ENCODE measurements around the gene TMEM132A.

The TMEM132A gene

DNA sequence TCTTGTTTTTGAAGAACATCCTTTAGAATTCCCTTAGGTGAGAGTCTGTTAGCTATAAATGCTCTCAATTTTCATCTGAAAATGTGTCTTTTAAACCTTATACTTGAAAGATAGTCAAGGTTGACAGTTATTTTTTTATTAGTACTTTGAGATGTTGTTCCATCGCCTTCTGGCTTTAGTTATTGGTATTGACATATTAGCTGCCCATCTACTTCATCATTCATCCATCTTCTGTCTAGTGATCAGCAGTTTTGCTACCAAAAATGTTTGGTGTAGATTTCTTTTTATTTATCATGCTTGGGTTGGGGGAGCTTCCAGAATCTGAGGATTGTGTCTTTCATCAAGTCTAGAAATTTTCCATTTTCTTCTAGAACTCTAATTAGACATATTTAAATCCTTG lies 44.0 kb downstream of the TMEM132A start:
- DNase-seq: no peak

DNA sequence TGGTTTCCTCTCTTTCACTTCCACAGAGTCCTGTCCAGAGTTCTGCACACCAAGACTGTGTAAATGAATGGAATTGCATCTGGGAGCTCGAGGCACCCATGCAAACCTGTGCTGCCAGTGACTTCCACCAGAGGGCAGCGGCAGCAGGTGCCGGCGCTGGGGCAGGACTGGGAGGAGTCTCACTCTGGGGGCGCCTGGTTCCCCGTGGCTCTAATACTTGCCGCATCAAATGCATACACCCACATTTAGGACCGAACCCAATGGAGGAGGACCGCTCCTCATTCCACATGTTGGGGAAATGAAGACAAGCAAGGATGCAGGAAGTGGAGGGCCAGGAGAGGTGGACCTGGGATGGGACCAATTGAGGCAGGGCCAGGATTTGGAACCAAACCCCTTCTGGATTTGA lies 46.1 kb downstream of the TMEM132A start:
- peak; percentile 80 for DNase-seq

GRCh38 chr11:60970890-60971289 lies 46.6 kb downstream of the TMEM132A start:
- no peak for DNase-seq

DNA sequence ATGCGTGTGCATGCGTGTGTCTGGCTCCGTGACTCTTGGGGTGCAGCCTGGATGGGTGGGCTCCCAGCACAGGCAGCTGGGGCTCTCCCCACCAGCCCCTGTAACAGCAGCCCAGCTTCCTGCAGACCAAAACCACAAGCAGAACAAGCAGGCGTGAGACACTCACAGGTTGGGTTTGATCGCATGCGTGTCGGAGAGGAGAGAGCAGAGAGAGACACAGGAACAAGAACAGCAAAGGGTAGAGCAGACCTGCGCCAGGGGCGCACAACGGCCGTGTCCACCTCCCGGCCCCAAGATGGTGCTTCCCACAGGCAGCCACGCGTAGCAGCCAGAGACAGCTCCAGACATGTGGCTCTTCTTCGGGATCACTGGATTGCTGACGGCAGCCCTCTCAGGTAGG lies 47.3 kb downstream of the TMEM132A start, which contains the start of gene CD6:
Gene CD6 (plus strand): TSS at position 161 of the 400 bp plus-strand sequence. CDS start 186 bp downstream, at position 347.
- peak; percentile 56 for DNase-seq

- DNase-seq: peak; percentile 42
Measured at GRCh38 chr11:60972182-60973030, 48.1 kb downstream of the TMEM132A start.

DNA sequence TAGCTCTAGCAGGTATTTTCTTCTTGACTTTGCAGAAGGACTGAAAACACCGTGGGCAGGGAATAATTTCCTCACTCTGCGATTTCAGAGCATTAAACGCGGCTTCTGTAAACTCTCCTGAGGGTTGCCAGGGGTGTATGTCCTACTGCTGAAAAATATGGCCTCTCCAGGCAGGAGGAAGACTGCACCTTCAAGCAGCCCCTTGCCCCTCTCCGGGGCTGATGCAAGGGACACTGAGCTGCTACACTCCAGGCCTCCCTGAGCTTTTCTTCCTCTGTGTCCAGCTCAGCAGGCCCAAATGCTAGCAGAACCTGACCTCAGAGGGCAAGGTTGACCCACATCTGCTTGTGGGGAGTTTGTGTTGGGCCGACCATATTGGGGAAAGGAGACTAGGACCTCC lies 49.4 kb downstream of the TMEM132A start:
- no peak for DNase-seq

- DNase-seq: peak; percentile 48
Measured at GRCh38 chr11:60974316-60974715, 50.1 kb downstream of the TMEM132A start.

GRCh38 chr11:60974726-60975125 lies 50.5 kb downstream of the TMEM132A start:
- DNase-seq: peak; percentile 29

DNA sequence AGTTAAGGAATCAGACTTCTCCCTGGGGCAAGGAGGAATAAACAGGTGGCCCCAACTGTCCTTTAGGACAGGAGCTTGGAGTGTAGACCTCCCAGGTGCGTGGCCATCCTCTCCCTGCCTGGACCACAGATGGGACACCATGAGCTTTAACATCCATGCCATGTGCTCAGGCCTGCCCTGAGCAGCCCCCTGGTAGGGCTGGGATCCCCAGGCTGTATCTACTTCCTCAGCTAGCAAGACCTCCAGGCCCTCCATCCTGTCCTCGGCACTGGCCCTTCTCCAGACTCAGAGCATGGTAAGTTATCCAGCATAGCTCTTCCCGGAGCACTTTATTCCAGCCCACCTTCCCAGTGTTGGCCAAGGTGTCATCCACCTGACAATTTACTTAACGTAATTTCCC lies 53.0 kb downstream of the TMEM132A start:
- DNase-seq: no peak

DNA sequence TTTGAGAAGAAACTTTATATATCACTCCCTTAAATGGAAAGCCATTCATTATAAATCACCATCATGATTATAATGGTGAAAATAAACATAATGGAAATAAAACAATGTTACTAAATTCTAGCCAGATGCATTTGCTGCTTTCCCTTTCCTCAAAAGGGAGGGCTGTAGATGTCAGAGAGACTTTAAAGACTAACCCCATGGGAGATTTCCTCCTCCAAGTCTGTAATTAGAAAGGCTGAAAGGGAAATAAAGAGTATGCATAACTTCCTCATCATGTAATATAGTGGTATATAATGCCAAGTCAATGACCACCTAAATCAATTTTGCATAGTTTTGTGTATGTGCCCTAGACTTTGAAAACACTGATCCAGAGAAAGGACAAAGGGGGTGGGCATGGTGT lies 53.6 kb downstream of the TMEM132A start:
- no peak for DNase-seq

GRCh38 chr11:60978546-60979380 lies 54.5 kb downstream of the TMEM132A start:
- DNase-seq: peak; percentile 46

GRCh38 chr11:60981515-60981914 lies 57.3 kb downstream of the TMEM132A start:
- no peak for DNase-seq

DNA sequence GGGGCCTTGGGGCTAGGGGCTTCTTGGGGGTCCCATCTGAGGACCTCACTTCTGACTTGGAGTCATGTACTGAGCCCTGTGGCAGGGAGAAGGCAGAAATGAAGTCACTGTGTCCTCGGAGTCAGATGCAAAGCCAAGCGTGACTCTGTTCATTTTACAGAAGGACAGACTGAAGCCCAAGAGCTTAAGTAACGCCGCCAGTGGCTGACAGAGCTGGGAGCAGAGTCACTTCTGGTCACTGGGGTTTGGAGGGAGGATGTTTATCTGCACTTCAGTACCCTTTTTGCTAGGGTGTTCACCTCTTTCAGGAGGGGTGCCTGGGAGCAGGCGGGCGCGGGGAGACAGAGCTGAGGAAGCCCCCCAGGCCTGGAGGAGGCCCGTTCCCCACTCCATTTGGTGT lies 57.9 kb downstream of the TMEM132A start:
- DNase-seq: no peak

DNA sequence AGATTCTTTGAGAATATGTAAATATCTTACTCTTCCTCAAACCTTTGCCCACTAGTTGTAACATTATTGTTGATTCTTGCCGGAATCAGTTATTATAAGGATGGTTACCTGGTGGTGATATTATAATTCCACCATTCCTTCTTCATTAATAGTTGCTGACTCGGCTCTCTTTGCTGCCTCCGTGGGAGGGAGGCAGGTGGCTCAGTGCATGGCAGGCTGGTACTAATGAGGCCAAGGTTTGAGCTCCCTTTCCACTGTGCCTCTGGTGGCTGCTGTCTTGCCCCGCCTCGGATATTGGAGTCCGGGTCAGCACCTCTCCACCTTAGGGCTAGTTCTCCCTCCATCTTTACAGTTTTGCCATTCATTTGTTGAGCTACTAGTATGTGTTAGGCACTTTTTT lies 59.9 kb downstream of the TMEM132A start:
- no peak for DNase-seq

GRCh38 chr11:60984636-60985035 lies 60.4 kb downstream of the TMEM132A start:
- no peak for DNase-seq

DNA sequence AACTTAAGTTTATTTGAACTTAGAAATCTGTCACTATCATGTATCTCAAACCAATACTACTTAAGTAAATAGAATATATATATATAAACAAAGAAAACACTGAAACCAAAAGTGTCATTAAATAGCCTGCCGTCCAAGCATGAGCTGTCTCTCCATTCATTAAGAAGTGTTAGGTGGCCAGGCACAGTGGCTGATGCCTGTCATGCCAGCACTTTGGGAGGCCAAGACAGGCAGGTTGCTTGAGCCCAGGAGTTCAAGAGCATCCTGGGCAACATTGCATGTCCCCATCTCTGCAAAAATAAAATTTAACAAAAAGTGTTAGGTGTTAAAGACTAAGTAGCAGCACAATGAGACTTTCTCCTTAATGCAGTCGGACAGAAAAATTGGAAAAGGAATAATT lies 61.2 kb downstream of the TMEM132A start:
- DNase-seq: no peak

DNA sequence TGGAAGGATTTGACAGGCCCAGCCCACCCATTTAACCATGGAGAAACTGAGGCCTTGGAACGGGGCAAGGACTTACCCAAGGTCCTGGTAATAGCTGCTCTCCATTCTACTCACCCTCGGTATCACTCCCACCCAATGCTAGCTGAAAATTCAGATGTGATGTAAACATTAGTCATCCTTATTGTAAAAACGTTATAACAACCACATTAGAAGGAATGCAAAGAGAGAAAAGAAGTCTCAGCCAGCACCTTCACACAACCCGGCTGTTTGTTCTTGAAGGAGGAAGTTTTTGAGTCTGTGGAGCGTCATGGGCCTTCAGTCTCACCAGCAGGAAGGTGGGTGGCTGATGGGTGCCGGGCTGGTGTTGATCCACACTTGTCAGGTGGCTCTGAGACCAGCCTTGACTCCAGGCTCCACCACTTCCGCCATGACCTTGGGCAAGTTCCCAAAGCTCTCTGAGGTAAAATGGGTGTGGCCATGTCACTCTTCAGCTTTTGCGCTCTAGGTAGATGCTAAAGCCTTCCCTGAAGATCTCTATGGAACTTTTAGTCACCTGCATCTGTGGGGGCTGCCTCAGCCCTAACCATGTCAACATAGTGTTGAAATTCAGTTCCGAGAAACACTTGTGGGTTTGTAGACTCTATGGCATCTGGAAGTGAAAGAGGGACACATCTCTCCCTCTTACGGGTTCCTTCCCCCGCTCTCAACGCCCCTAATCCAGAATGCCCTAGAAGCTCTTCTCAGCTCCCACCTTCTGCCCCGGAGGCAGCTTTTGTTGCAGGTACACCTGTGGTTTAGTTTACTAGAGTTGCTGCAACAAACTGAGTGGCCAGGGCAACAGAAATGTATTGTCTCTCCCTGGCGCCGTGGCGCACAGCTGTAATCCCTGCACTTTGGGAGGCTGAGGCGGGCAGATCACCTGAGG lies 62.0 kb downstream of the TMEM132A start:
- DNase-seq: peak; percentile 75

Measured in activated CD4-positive, CD25-positive, alpha-beta regulatory T cell treated with anti-CD3 and anti-CD28 coated beads, Interleukin-2, amount 50 U/mL, for 72 hours (primary cell).